ENCODE results near the gene DSTN. TPM values are rescaled to one million over a fixed set of nuclear protein-coding genes. Genes with fewer than 3 reads are reported as not detected.

The DSTN gene
- total and polyA plus RNA-seq, 2 experiments from 2014 or later, result 162 to 459 TPM

DNA sequence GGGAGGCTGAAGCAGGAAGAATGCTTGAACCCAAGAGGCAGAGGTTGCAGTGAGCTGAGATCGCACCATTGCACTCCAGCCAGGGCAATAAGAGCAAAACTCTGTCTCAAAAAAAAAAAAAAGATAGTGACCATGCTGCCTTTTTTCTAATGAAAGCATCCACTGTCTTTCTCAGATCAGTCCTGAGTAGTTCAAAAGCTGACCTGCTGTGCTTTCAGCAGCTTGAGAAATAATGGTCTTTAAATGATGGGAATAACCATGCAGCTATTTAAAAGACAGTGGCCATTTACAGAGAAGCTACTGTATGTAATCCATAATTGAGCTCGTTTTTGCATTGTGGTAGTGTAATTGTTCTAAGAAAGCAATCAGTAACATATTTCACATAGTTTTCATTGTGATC lies 36.1 kb downstream of the DSTN start:
- H3K79me2 ChIP-seq (replicated peaks; ENCODE audit: insufficient read depth), result peaks cover 13% of the 10 kb centered on the region
- no peaks in the 10 kb centered on the region; the same call in 1 of the 2 replicates for H3K36me3 ChIP-seq (ENCODE audit: insufficient read depth)
- H3K9me2 ChIP-seq (ENCODE audit: insufficient read depth), result no peaks in the 10 kb centered on the region
- peaks cover 6% of the 10 kb centered on the region for H3K27me3 Mint-ChIP-seq (ENCODE audit: insufficient read depth, low read depth, poor library complexity)
- ATAC-seq (no peak), DNase-seq (ENCODE audit: low spot score) (no peak)
- 0 out of 2 replicates have a peak, but pooled peaks cover 7% of the 10 kb centered on the region for H3F3A ChIP-seq (replicated peaks; ENCODE audit: low read depth)
- H3K27ac ChIP-seq (ENCODE audit: low read depth), result no peak overlapping the region
- H2AFZ ChIP-seq, result no peak overlapping the region
- no peaks in the 10 kb centered on the region for H3K9me3 Mint-ChIP-seq
- H3K4me2 ChIP-seq, result no peak overlapping the region
- H3K4me3 ChIP-seq, result no peak overlapping the region
- H4K20me1 ChIP-seq (replicated peaks; ENCODE audit: insufficient read depth), result no peaks in the 10 kb centered on the region; the same call in 1 of the 2 replicates
- H3K36me3 Mint-ChIP-seq (ENCODE audit: low read depth), result peaks cover 14% of the 10 kb centered on the region
- no peak overlapping the region for H3K4me3 Mint-ChIP-seq
- H3K27me3 ChIP-seq (ENCODE audit: insufficient read depth), result no peaks in the 10 kb centered on the region
- H3K27ac Mint-ChIP-seq, result no peak overlapping the region
- peaks cover 21% of the 10 kb centered on the region for H3K4me1 ChIP-seq (ENCODE audit: insufficient read depth)
- H3K4me1 Mint-ChIP-seq, result peaks cover 25% of the 10 kb centered on the region
- TF ChIP-seq EZH2 (IDR thresholded peaks at IDR 0.05; ENCODE audit: low read depth, unreplicated experiment) (no peak), ZNF331 (CRISPR knock-in tag; IDR thresholded peaks at IDR 0.05; ENCODE audit: low read depth) (no peak), CREB1 (CRISPR knock-in tag; IDR thresholded peaks at IDR 0.05; ENCODE audit: low read depth) (no peak), JUNB (IDR thresholded peaks at IDR 0.05; ENCODE audit: unreplicated experiment) (no peak)
- TF ChIP-seq, protein P1, sequence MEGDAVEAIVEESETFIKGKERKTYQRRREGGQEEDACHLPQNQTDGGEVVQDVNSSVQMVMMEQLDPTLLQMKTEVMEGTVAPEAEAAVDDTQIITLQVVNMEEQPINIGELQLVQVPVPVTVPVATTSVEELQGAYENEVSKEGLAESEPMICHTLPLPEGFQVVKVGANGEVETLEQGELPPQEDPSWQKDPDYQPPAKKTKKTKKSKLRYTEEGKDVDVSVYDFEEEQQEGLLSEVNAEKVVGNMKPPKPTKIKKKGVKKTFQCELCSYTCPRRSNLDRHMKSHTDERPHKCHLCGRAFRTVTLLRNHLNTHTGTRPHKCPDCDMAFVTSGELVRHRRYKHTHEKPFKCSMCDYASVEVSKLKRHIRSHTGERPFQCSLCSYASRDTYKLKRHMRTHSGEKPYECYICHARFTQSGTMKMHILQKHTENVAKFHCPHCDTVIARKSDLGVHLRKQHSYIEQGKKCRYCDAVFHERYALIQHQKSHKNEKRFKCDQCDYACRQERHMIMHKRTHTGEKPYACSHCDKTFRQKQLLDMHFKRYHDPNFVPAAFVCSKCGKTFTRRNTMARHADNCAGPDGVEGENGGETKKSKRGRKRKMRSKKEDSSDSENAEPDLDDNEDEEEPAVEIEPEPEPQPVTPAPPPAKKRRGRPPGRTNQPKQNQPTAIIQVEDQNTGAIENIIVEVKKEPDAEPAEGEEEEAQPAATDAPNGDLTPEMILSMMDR (conservative IDR thresholded peaks at IDR 0.05; ENCODE audit: low read depth in 2 of 2), result no peak

DNA sequence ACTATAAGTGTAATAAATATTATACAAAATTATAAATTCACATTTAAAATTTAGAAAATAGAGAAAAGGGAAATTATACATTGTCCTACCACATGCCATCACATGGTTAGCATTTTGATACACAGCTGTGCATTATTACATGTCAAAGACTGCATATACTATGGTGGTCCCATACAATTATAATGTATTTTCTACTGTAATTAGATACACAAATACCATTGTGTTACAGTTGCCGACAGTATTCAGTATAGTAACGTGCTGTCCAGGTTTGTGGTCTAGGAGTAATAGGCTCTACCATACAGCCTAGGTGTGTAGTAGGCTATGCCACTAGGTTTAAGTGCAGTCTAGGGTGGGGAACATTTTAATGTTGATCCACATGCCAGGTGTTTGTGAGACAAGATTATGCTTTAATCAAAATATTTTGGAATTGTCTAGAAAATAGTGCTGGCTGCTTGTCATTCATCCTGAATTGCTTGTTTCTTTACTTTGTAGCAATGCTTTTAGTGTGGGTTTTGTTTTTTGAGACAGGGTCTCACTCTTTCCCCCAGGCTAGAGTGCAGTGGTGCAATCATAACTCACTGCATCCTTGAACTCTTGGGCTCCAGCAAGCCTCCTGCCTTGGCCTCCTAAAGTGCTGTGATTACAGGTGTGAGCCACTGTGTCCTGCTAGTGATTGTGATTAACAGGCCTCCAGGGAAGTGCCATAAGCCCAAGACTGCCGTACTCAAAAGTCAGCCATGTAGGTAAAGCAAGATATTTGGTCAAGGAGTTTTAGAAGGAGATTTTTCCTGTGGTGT lies 39.0 kb downstream of the DSTN start:
- H3K4me1 Mint-ChIP-seq, result peaks cover 11% of the 10 kb centered on the region
- no peaks in the 10 kb centered on the region for H3K36me3 ChIP-seq (ENCODE audit: insufficient read depth)
- H2AFZ ChIP-seq, result no peak overlapping the region
- H3K27ac ChIP-seq (ENCODE audit: low read depth), result peak overlapping the region; percentile 66; the same call in 1 of the 2 replicates
- H3K4me3 Mint-ChIP-seq, result no peak overlapping the region
- H3K9me3 Mint-ChIP-seq, result no peaks in the 10 kb centered on the region
- H4K20me1 ChIP-seq (replicated peaks; ENCODE audit: insufficient read depth), result no peaks in the 10 kb centered on the region; the same call in 1 of the 2 replicates
- peaks cover 15% of the 10 kb centered on the region for H3K27me3 Mint-ChIP-seq (ENCODE audit: insufficient read depth, low read depth, poor library complexity)
- no peaks in the 10 kb centered on the region for H3K9me2 ChIP-seq (ENCODE audit: insufficient read depth)
- H3K4me3 ChIP-seq, result no peak overlapping the region
- no peak for DNase-seq (ENCODE audit: low spot score)
- ATAC-seq, result no peak
- H3K36me3 Mint-ChIP-seq (ENCODE audit: low read depth), result peaks cover 16% of the 10 kb centered on the region
- H3F3A ChIP-seq (replicated peaks; ENCODE audit: low read depth), result 0 out of 2 replicates have a peak, but pooled peaks cover 7% of the 10 kb centered on the region
- H3K79me2 ChIP-seq (replicated peaks; ENCODE audit: insufficient read depth), result peaks cover 3% of the 10 kb centered on the region; the same call in 1 of the 2 replicates
- no peaks in the 10 kb centered on the region for H3K27me3 ChIP-seq (ENCODE audit: insufficient read depth)
- H3K27ac Mint-ChIP-seq, result no peak overlapping the region; the same call in 1 of the 2 replicates
- H3K4me2 ChIP-seq, result no peak overlapping the region
- H3K4me1 ChIP-seq (ENCODE audit: insufficient read depth), result peaks cover 3% of the 10 kb centered on the region; the same call in 1 of the 2 replicates
- TF ChIP-seq ZNF331 (CRISPR knock-in tag; IDR thresholded peaks at IDR 0.05; ENCODE audit: low read depth) (no peak), JUNB (IDR thresholded peaks at IDR 0.05; ENCODE audit: unreplicated experiment) (no peak), ZNF114 (CRISPR knock-in tag; IDR thresholded peaks at IDR 0.05) (no peak), STAT1 (IDR thresholded peaks at IDR 0.05; ENCODE audit: unreplicated experiment) (no peak), EZH2phosphoT487 (IDR thresholded peaks at IDR 0.05; ENCODE audit: unreplicated experiment) (no peak)
- TF ChIP-seq, protein P2, sequence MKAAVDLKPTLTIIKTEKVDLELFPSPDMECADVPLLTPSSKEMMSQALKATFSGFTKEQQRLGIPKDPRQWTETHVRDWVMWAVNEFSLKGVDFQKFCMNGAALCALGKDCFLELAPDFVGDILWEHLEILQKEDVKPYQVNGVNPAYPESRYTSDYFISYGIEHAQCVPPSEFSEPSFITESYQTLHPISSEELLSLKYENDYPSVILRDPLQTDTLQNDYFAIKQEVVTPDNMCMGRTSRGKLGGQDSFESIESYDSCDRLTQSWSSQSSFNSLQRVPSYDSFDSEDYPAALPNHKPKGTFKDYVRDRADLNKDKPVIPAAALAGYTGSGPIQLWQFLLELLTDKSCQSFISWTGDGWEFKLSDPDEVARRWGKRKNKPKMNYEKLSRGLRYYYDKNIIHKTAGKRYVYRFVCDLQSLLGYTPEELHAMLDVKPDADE (IDR thresholded peaks at IDR 0.05), result no peak
- TF ChIP-seq, protein P1 (conservative IDR thresholded peaks at IDR 0.05; ENCODE audit: low read depth in 2 of 2), result no peak

All from GM23338 (cell line).